ENCODE measurements around the gene BTBD16.

Gene BTBD16

GRCh38 chr10:122271076-122271475 lies at the start of gene BTBD16:
Gene BTBD16, plus strand, starts transcription at chr10:122271296. Its CDS starts 3,786 bp downstream, at chr10:122275082.
- H3K27ac ChIP-seq, result no peak within 1 kb of the TSS
- TF ChIP-seq CTCF (conservative IDR thresholded peaks at IDR 0.05), result no peak

GRCh38 chr10:122221958-122222357 lies 49.1 kb upstream of the BTBD16 start:
- H3K27ac ChIP-seq, result no peak overlapping the region
- no peak for TF ChIP-seq CTCF (conservative IDR thresholded peaks at IDR 0.05)

GRCh38 chr10:122222638-122223037 lies 48.5 kb upstream of the BTBD16 start:
- no peak for TF ChIP-seq CTCF (conservative IDR thresholded peaks at IDR 0.05)
- H3K27ac ChIP-seq, result no peak overlapping the region

- no peak for TF ChIP-seq CTCF (conservative IDR thresholded peaks at IDR 0.05)
- H3K27ac ChIP-seq, result no peak overlapping the region
Observed at GRCh38 chr10:122224159-122224558, 46.9 kb upstream of the BTBD16 start.

GRCh38 chr10:122225330-122225729 lies 45.8 kb upstream of the BTBD16 start:
- no peak overlapping the region for H3K27ac ChIP-seq
- TF ChIP-seq CTCF (conservative IDR thresholded peaks at IDR 0.05), result no peak

GRCh38 chr10:122227754-122228153 lies 43.3 kb upstream of the BTBD16 start:
- no peak overlapping the region for H3K27ac ChIP-seq
- no peak for TF ChIP-seq CTCF (conservative IDR thresholded peaks at IDR 0.05)

- no peak for TF ChIP-seq CTCF (conservative IDR thresholded peaks at IDR 0.05)
- no peak overlapping the region for H3K27ac ChIP-seq
Observed at GRCh38 chr10:122229666-122230065, 41.4 kb upstream of the BTBD16 start.

GRCh38 chr10:122230222-122230621 lies 40.9 kb upstream of the BTBD16 start:
- H3K27ac ChIP-seq, result no peak overlapping the region
- TF ChIP-seq CTCF (conservative IDR thresholded peaks at IDR 0.05), result no peak
